GM18858 (cell line): ENCODE results near the gene NCK1.
"Not testable (repeated sequence)": the region's sequence is repeated elsewhere in the genome, so short reads cannot be mapped to it uniquely, and the experiment has no call there.

Experiments
- ATAC-seq: cut with Tn5 transposase; IDR thresholded peaks from one replicate; pipeline ENCODE4 v1.9.1; 2021; ENCODE audit not compliant: unreplicated experiment

Gene NCK1

GRCh38 chr3:136862617-136863322, 762 bp downstream of the NCK1 start:
- ATAC-seq = no peak

GRCh38 chr3:136869282-136869681, 7.3 kb downstream of the NCK1 start:
- no peak for ATAC-seq

- ATAC-seq = not testable (repeated sequence)
Measured at GRCh38 chr3:136872258-136872657, 10.2 kb downstream of the NCK1 start.

- not testable (repeated sequence) for ATAC-seq
Measured at GRCh38 chr3:136879510-136879909, 17.5 kb downstream of the NCK1 start.

GRCh38 chr3:136882571-136882970, 20.6 kb downstream of the NCK1 start:
- no peak for ATAC-seq

- ATAC-seq = no peak
Measured at GRCh38 chr3:136883967-136884720, 22.1 kb downstream of the NCK1 start.

GRCh38 chr3:136885357-136886213, 23.6 kb downstream of the NCK1 start:
- ATAC-seq = no peak

- no peak for ATAC-seq
Measured at GRCh38 chr3:136889947-136890346, 27.9 kb downstream of the NCK1 start.

- ATAC-seq = no peak
Measured at GRCh38 chr3:136891934-136892855, 30.2 kb downstream of the NCK1 start.

- ATAC-seq = no peak
Measured at GRCh38 chr3:136893848-136894443, 31.9 kb downstream of the NCK1 start.

GRCh38 chr3:136897171-136897570, 35.2 kb downstream of the NCK1 start:
- ATAC-seq = not testable (repeated sequence)

GRCh38 chr3:136898549-136898948, 36.5 kb downstream of the NCK1 start:
- no peak for ATAC-seq

GRCh38 chr3:136898954-136899353, 36.9 kb downstream of the NCK1 start:
- no peak for ATAC-seq

GRCh38 chr3:136899622-136900158, 37.7 kb downstream of the NCK1 start:
- no peak for ATAC-seq

- not testable (repeated sequence) for ATAC-seq
Measured at GRCh38 chr3:136900694-136901093, 38.7 kb downstream of the NCK1 start.

GRCh38 chr3:136901391-136901790, 39.4 kb downstream of the NCK1 start:
- no peak for ATAC-seq

- not testable (repeated sequence) for ATAC-seq
Measured at GRCh38 chr3:136902530-136902929, 40.5 kb downstream of the NCK1 start.

- ATAC-seq = no peak
Measured at GRCh38 chr3:136903899-136904298, 41.9 kb downstream of the NCK1 start.

- ATAC-seq = no peak
Measured at GRCh38 chr3:136904746-136905145, 42.7 kb downstream of the NCK1 start.

- ATAC-seq = no peak
Measured at GRCh38 chr3:136905549-136905948, 43.5 kb downstream of the NCK1 start.
